WTC11 (cell line): ENCODE measurements around the gene QRFP. TPM values are rescaled to one million over a fixed set of nuclear protein-coding genes. Genes with fewer than 3 reads are reported as not detected.

Experiments
- ATAC-seq: fragments of 200-7000 bp; cut with Tn5 transposase; 2 replicates; pipeline ENCODE4 v1.10.0; 2021; ENCODE audit warnings: mild to moderate bottlenecking, moderate library complexity
- CTCF ChIA-PET: fragments of 300-600 bp; sonication (Branson Sonifier 250); formaldehyde crosslinking; loops from one replicate; lab custom pipeline; 2021; ENCODE audit warnings: antibody characterized with exemption; lab: Charles Lee
- POLR2A ChIA-PET: fragments of 350-600 bp; sonication (Branson Sonifier 250); formaldehyde crosslinking; loops from one replicate; lab custom pipeline; 2021; ENCODE audit warnings: antibody characterized with exemption; lab: Charles Lee
- DNase-seq: peaks from one replicate; pipeline ENCODE4 v3.0.0; 2021; ENCODE audit warnings: low spot score
- H3K27ac Mint-ChIP-seq: 2 replicates; pipeline ENCODE4 v1.8.0; 2021; ENCODE audit warnings: mixed read lengths
- H3K27me3 Mint-ChIP-seq: 2 replicates; pipeline ENCODE4 v1.8.0; 2021; ENCODE audit warnings: low read depth, mild to moderate bottlenecking, moderate library complexity, mixed read lengths
- H3K36me3 Mint-ChIP-seq: 2 replicates; pipeline ENCODE4 v1.8.0; 2021; ENCODE audit warnings: mixed read lengths
- H3K4me1 Mint-ChIP-seq: 2 replicates; pipeline ENCODE4 v1.8.0; 2022; ENCODE audit warnings: mixed read lengths
- H3K4me3 Mint-ChIP-seq: 2 replicates; pipeline ENCODE4 v1.8.0; 2021; ENCODE audit warnings: mild to moderate bottlenecking, moderate library complexity, mixed read lengths
- H3K9me3 Mint-ChIP-seq: 2 replicates; pipeline ENCODE4 v1.8.0; 2021; ENCODE audit warnings: mixed read lengths
- ATF2 ChIP-seq: sonication (generic); formaldehyde crosslinking; IDR thresholded peaks from 2 replicates; pipeline ENCODE4 v1.8.1; 2022; ENCODE audit warnings: low read depth, missing genetic modification reagents, borderline replicate concordance
- ESRRA ChIP-seq: sonication (generic); formaldehyde crosslinking; IDR thresholded peaks from 2 replicates; pipeline ENCODE4 v1.8.1; 2022; ENCODE audit warnings: mild to moderate bottlenecking, missing genetic modification reagents, borderline replicate concordance
- ETV6 ChIP-seq: sonication (generic); formaldehyde crosslinking; IDR thresholded peaks from 2 replicates; pipeline ENCODE4 v1.8.1; 2022; ENCODE audit warnings: mild to moderate bottlenecking, missing genetic modification reagents
- FOXP1 ChIP-seq: sonication (generic); formaldehyde crosslinking; IDR thresholded peaks from 2 replicates; pipeline ENCODE4 v1.8.0; 2022; ENCODE audit warnings: missing genetic modification reagents, mild to moderate bottlenecking, moderate library complexity, borderline replicate concordance
- NR1H2 ChIP-seq: sonication (generic); formaldehyde crosslinking; IDR thresholded peaks from 2 replicates; pipeline ENCODE4 v1.9.0; 2021; ENCODE audit warnings: mild to moderate bottlenecking, moderate library complexity, missing genetic modification reagents
- NR3C1 ChIP-seq: sonication (generic); formaldehyde crosslinking; conservative IDR thresholded peaks from 2 replicates; pipeline ENCODE4 v1.8.1; 2023; ENCODE audit warnings: low read depth, mild to moderate bottlenecking, missing genetic modification reagents
- OVOL2 ChIP-seq: fragments of 250-450 bp; sonication (Bioruptor Pico); IDR thresholded peaks from 2 replicates; pipeline ENCODE4 v1.9.0; 2021; ENCODE audit warnings: mild to moderate bottlenecking, borderline replicate concordance
- SMAD3 ChIP-seq: sonication (generic); formaldehyde crosslinking; IDR thresholded peaks from 2 replicates; pipeline ENCODE4 v1.8.0; 2022; ENCODE audit warnings: missing genetic modification reagents, mild to moderate bottlenecking, borderline replicate concordance
- TP53 ChIP-seq: sonication (generic); formaldehyde crosslinking; IDR thresholded peaks from 2 replicates; pipeline ENCODE4 v1.8.1; 2023; ENCODE audit warnings: mild to moderate bottlenecking, missing genetic modification reagents
- ZNF263 ChIP-seq: sonication (generic); formaldehyde crosslinking; IDR thresholded peaks from 2 replicates; pipeline ENCODE4 v1.8.1; 2022; ENCODE audit warnings: low read depth, mild to moderate bottlenecking, moderate library complexity, missing genetic modification reagents
- ZNF281 ChIP-seq: sonication (generic); formaldehyde crosslinking; IDR thresholded peaks from 2 replicates; pipeline ENCODE4 v1.8.0; 2023; ENCODE audit warnings: mild to moderate bottlenecking, missing genetic modification reagents
- ZNF425 ChIP-seq: fragments of 250-450 bp; sonication (Bioruptor Pico); conservative IDR thresholded peaks from 2 replicates; pipeline ENCODE4 v1.9.0; 2021; ENCODE audit warnings: mild to moderate bottlenecking
- ZSCAN18 ChIP-seq: fragments of 250-450 bp; sonication (Bioruptor Pico); IDR thresholded peaks from 2 replicates; pipeline ENCODE4 v2.1.2; 2022; ENCODE audit warnings: mild to moderate bottlenecking, moderate library complexity
- total RNA-seq: library from RNA; stranded (reverse); gene quantifications from 3 replicates; pipeline ENCODE4 v1.2.3, GENCODE V29; 2021
- TF ChIP-seq, protein P1 (sequence below): sonication (generic); formaldehyde crosslinking; IDR thresholded peaks from 2 replicates; pipeline ENCODE4 v1.8.1; 2023; ENCODE audit warnings: mild to moderate bottlenecking, missing genetic modification reagents, moderate library complexity
- TF ChIP-seq, protein P2 (sequence below): fragments of 250-450 bp; sonication (Bioruptor Pico); IDR thresholded peaks from 2 replicates; pipeline ENCODE4 v1.8.0; 2021; ENCODE audit warnings: mild to moderate bottlenecking
- TF ChIP-seq, protein P3 (sequence below): fragments of 250-450 bp; sonication (Bioruptor Pico); IDR thresholded peaks from 2 replicates; pipeline ENCODE4 v1.9.0; 2021; ENCODE audit warnings: mild to moderate bottlenecking
- TF ChIP-seq, protein P4 (sequence below): sonication (generic); formaldehyde crosslinking; conservative IDR thresholded peaks from 2 replicates; pipeline ENCODE4 v1.8.1; 2022; ENCODE audit warnings: mild to moderate bottlenecking, missing genetic modification reagents

Gene QRFP
- total RNA-seq, 1 experiment from 2014 or later, result not detected

DNA sequence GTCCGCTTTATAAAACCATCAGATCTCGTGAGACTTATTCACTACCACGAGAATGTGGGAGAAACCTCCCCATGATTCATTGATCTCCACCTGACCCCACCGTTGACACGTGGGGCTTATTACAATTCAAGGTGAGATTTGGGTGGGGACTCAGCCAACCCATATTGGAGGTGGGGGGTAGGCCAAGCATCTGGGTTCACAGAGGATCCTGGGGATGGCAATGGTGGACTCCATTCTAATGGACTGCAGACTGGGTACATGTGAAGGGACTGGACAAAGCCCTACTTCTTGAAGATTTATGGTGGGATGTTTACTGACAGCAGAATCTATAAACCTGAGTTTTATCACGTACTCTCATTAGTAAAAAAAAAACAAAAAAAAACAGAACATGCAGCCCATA lies 15.1 kb downstream of the QRFP start:
- Mint-ChIP-seq H3K27ac (no peak overlapping the region), H3K27me3 (no peaks in the 10 kb centered on the region), H3K9me3 (no peaks in the 10 kb centered on the region), H3K4me3 (no peak overlapping the region), H3K4me1 (peaks cover 10% of the 10 kb centered on the region), H3K36me3 (peaks cover 60% of the 10 kb centered on the region)
- CTCF ChIA-PET, result interaction anchor here (1.3 kb wide), 1 partner anchor 15 kb away, joined by 5 read pairs; no protein-coding TSS in a partner anchor
- POLR2A ChIA-PET, result no interaction called here
- TF ChIP-seq, protein P1, sequence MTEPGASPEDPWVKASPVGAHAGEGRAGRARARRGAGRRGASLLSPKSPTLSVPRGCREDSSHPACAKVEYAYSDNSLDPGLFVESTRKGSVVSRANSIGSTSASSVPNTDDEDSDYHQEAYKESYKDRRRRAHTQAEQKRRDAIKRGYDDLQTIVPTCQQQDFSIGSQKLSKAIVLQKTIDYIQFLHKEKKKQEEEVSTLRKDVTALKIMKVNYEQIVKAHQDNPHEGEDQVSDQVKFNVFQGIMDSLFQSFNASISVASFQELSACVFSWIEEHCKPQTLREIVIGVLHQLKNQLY (CRISPR knock-in tag), result no peak
- no peak for TF ChIP-seq SMAD3 (CRISPR knock-in tag)
- TF ChIP-seq ZNF425 (CRISPR knock-in tag), result no peak
- TF ChIP-seq, protein P2, sequence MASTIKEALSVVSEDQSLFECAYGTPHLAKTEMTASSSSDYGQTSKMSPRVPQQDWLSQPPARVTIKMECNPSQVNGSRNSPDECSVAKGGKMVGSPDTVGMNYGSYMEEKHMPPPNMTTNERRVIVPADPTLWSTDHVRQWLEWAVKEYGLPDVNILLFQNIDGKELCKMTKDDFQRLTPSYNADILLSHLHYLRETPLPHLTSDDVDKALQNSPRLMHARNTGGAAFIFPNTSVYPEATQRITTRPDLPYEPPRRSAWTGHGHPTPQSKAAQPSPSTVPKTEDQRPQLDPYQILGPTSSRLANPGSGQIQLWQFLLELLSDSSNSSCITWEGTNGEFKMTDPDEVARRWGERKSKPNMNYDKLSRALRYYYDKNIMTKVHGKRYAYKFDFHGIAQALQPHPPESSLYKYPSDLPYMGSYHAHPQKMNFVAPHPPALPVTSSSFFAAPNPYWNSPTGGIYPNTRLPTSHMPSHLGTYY, result no peak
- TF ChIP-seq, protein P3, sequence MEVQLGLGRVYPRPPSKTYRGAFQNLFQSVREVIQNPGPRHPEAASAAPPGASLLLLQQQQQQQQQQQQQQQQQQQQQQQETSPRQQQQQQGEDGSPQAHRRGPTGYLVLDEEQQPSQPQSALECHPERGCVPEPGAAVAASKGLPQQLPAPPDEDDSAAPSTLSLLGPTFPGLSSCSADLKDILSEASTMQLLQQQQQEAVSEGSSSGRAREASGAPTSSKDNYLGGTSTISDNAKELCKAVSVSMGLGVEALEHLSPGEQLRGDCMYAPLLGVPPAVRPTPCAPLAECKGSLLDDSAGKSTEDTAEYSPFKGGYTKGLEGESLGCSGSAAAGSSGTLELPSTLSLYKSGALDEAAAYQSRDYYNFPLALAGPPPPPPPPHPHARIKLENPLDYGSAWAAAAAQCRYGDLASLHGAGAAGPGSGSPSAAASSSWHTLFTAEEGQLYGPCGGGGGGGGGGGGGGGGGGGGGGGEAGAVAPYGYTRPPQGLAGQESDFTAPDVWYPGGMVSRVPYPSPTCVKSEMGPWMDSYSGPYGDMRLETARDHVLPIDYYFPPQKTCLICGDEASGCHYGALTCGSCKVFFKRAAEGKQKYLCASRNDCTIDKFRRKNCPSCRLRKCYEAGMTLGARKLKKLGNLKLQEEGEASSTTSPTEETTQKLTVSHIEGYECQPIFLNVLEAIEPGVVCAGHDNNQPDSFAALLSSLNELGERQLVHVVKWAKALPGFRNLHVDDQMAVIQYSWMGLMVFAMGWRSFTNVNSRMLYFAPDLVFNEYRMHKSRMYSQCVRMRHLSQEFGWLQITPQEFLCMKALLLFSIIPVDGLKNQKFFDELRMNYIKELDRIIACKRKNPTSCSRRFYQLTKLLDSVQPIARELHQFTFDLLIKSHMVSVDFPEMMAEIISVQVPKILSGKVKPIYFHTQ, result no peak
- no peak for TF ChIP-seq ZNF281
- no peak for TF ChIP-seq NR1H2 (CRISPR knock-in tag)
- TF ChIP-seq ZNF263 (CRISPR knock-in tag), result no peak
- no peak for TF ChIP-seq ESRRA (CRISPR knock-in tag)
- no peak for TF ChIP-seq ETV6 (CRISPR knock-in tag)
- TF ChIP-seq ATF2 (CRISPR knock-in tag), result no peak
- ATAC-seq (no peak), DNase-seq (no peak)

DNA sequence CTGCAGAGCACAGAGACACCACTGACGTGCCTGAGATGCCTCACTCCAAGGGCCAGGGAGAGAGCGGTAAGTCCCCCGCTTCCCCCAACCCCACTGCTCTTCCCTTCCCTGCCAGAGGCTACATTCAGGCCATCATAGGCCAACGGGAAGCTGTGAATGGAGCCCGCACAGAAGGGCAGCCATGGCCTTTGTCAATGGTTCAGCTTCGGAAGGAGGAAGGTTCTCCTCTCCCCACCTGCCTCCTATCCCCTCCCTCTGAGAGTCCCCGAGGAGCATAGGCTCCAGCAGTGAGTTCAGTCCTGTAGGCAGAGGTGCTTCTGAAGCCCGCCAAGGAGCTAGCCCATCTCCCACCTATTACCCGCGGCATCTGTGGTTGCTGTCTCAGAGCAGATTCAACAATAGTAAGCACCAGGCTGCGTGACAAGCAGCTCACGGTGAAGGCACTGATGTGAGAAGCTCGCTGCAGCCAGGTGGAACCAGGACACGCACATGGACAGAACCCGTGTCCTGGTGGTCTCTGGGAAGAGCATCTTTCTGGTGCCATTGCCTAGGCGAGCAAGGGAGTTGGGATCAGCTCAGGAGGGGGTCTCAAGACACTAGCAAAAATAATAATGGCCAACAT lies 15.9 kb downstream of the QRFP start:
- DNase-seq, result no peak
- POLR2A ChIA-PET, result interaction anchor here (0.8 kb wide), 1 partner anchor 14 kb away, joined by 3 read pairs; no protein-coding TSS in a partner anchor
- CTCF ChIA-PET, result interaction anchor here (1.0 to 1.3 kb wide), 2 partner anchors 14 to 117 kb away, joined by 3 to 5 read pairs; no protein-coding TSS in a partner anchor
- Mint-ChIP-seq H3K27ac (no peak overlapping the region), H3K4me3 (no peak overlapping the region), H3K4me1 (peaks cover 6% of the 10 kb centered on the region), H3K36me3 (peaks cover 55% of the 10 kb centered on the region), H3K27me3 (no peaks in the 10 kb centered on the region), H3K9me3 (no peaks in the 10 kb centered on the region)
- ATAC-seq, result no peak
- TF ChIP-seq, protein P1 (CRISPR knock-in tag), result no peak
- TF ChIP-seq NR3C1, result no peak
- TF ChIP-seq, protein P4, sequence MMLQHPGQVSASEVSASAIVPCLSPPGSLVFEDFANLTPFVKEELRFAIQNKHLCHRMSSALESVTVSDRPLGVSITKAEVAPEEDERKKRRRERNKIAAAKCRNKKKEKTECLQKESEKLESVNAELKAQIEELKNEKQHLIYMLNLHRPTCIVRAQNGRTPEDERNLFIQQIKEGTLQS (CRISPR knock-in tag), result no peak
- TF ChIP-seq ZSCAN18 (CRISPR knock-in tag), result no peak
- TF ChIP-seq FOXP1, result no peak
- no peak for TF ChIP-seq OVOL2 (CRISPR knock-in tag)
- no peak for TF ChIP-seq TP53 (CRISPR knock-in tag)
